IPS-11a (cell line): Measurements from ENCODE around the gene SORCS2.

Experiments used
- H3K4me3 ChIP-seq: one replicate; pipeline ENCODE4 v1.5.1; 2013; ENCODE audit warnings: low read depth, low read length, control low read depth

The SORCS2 gene

DNA sequence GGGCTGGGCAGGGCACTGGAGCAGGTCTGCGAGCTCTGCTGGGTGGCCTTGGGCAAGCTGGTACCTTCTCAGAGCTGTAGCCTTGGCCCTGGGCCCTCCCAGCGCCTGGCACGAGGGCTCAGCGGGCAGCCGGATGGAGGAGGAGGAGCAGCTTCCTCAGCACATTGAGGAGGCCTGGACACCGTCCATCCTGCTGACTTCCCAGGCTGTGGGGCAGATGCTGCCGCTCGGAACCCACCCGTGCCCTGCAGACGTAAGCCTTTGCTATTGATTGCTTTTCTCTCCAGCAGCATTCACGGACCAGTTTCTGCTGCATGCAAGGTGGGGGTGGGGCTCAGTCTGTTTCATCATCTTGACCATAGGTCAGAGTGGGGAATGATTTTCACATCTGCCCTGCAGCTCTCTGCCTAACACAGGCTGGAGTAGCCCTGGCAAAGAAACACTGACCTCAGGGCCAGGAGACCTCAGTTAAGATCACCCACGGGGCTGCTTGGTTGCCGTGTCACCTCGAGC, 323.1 kb downstream of the SORCS2 start:
- H3K4me3 ChIP-seq = no peak overlapping the region

DNA sequence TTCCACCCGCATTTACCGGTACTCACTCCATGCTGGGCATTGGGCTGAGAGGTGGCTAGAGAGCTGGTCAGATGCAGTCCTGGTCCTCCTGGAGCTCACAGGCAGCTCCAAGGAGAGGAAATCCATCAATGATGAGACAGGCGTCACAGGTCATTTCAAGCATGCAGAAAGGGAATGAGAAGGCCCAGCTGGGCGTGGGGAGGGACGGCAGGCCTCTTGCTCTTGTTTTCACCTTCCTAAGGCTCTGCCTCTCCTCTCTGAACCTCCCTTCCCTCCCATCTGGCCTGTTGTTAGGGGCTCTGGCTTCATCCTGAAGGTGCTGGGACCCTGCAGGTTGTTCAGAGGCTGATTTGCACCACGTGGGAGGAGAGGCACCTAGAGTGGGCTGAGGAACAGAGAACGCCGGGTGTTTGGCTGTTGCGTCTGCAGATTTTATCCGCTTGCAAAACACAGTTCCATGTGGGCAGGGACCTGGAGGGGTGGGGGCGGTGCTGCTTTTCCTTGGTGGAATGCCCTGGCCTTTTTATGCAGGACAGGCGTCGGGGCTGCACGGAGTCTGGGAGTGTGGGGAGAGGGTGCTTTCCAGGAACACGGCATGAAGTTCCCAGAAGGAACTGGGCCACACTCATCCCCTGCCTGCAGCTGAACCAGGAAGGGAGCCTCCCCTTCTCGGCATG, 323.9 kb downstream of the SORCS2 start:
- H3K4me3 ChIP-seq = no peak overlapping the region

DNA sequence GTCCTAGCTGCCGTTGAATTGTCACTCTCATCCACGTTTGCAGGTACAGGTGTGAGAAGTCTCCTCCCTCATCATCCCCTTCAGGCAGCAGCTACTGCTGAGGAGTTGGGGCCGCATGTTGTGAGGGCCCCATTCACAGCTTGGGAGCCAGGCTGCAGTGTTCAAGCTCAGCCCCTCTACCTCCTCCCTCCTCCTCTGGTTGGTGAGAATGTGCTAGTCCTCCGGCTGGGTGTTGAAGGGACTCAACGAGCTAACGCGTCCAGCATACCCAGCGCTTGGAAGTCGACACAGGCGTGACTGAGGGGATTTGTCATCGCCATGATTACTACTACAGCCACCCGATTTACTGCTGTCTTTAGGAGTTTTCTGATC, 324.4 kb downstream of the SORCS2 start:
- no peak overlapping the region for H3K4me3 ChIP-seq

DNA sequence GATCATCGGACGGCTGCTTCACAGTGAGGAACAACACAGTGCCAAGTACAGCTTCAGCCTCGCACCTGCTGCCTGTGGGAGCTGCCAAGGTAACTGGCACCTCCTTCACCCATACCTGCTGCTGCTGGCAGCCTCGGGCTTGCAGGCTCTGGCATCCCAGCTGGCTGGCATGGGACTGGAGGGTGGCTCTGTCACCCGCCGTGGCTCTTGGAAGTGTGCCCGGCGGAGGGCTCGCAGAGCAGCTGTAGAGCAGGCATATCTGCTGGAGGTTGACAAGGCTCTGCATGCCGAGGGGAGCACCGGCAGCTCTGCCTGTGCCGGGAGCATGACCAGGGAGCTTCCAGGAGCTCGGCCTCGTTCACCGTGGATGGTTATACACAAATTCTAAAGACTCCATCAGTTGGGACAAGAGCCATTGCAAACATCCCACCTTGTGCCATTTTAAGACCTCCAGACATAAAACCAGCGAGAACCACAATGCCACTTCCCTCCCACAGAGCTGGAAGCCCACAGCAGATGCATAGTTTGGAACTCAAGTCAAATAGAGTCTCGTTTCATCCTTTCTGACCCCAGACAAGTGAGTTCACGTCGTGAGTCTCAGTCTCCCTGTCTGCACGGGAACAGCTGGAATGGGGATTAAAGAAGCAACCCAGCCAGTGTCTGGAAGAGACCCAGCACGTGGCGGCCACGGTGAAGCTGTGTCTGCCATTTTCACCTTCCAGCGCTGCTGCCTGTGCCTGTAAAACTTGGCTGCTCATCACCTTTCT, 326.7 kb downstream of the SORCS2 start:
- H3K4me3 ChIP-seq = no peak overlapping the region

DNA sequence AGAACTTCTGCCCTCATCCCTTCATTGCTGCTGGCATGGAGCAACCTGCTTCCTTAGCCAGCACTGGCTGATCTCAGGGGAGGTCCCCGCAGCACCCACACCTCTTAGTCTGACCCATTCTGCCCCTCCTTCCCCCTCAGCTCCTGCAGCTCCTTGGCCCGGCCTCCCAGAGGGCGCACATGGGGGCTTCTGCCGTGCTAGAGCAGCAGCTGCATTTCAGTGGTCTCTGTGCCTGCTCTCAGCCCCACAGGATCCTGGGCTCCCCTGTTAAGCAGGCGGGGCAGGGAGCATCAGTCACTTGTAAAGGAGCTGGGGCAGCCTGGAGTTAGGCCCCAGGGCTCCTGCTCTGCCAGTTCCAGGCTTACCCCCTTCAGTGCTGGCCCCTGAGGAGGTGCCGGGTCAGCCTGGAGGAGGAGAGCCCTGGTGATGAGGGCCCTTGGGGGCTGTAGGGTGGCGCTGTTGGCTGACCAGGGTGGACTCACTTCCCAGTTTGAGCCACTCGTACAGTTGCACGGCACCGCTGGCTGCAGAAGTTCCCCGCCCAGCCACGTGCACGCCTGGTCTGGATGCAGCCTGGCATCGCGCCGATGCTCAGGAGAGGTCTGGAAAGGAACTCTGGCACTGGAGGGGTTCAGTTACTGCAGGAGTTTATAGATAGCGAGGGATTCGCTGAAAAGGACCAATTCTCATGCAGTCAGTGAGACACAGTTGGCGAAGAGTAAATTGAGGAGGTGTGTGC, 327.5 kb downstream of the SORCS2 start:
- H3K4me3 ChIP-seq = no peak overlapping the region

DNA sequence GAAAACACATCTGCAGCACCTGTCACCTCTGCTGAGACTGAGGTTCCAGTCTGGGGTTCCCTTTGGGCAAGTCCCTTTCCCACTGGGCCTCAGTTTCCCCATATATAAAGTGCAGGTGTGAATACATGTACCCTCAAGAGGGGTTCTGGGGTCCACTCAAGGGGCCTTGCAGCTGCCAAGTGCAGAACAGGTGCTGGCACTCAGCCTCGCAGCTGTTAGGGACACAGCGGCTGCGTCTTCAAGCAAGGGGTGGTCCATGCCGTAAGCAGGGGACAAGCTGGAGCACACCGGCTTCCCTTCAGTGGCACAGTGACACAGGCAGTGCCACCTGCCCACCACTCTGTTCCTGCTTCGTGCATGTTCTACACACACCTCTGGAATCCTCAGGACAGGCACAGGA, 329.3 kb downstream of the SORCS2 start:
- no peak overlapping the region for H3K4me3 ChIP-seq

DNA sequence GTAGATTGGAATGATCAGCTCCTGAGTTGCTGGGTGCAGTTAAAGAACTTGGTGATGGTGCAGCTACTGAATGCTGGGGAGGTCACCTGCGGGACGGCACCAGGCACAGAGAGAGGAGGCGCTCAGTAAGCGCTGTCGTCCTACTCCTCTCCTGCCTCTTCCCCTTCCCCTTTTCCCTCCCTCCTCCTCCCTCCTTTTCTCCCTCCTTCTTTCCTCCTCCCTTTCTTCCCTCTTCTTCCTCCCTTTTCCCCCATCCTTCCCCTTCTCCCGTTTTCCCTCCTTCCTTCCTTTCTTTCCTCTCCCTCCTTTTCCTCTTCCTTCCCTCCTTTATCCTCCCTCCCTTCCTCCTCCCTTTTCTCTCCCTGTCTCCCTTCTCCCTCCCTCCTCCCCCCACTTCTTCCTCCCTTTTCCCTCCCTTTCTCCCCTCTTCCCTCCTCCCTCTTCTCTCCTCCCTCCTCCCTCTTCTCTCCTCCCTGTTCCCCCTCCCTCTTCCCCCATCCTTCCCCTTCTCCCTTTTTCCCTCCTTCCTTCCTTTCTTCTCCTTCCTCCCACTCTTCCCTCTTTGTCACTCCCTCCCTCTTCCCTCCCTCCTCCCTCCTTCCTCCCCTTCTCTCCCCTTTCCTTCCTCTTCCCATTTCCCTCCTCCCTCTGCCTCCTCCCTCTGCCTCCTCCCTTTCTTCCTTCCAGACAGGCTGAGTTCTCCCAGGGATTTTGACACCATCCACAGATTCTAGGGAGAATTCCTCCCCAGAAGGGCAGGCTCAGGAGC, 330.3 kb downstream of the SORCS2 start:
- H3K4me3 ChIP-seq = no peak overlapping the region

DNA sequence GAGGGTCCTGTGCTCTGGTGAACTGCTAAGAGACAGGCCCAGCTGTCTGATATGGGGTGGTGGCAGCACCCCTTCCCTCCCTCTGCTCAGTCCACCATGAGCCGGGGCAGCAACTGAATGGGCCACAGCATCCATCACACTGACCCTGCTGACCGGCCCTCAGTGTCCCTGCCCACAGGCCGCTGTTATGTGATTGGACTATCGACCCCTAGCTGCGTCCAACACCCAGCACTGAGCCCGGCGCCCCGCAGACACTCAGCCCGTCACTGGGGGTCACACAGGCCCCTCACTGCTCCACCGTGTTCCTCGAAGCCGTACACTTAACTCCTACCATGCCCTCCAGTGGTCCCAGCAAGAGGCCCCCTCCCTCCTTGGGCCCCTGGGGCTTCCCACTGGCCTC, 331.2 kb downstream of the SORCS2 start:
- no peak overlapping the region for H3K4me3 ChIP-seq

DNA sequence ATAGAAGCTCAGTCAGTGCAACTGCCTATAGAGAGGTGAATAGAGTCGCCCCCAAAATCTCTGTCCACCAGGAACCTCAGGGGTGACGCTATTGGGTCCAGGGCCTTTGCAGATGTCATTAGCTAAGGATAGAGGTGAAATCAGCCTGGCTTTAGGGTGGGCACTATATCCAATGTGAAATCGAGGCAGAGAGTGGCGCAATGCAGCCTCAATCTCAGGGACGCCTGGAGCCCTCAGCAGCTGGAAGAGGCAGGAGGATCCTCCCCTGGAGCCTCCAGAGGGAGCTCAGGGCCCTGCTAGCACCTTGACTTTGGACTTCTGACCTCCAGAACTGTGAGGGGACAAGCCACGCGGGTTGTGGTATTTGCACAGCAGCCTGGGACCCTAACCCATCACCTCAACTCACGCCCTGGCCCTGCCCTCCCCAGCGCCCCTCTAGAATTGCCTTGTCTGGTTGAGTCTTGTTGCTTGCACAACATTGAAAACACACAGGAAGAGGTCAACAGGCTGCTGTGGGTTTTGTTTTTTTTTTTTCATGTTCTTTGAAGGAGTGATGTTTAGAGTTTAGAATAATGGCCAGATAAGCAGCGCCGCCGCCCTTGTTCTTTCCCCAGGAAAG, 331.8 kb downstream of the SORCS2 start:
- no peak overlapping the region for H3K4me3 ChIP-seq

DNA sequence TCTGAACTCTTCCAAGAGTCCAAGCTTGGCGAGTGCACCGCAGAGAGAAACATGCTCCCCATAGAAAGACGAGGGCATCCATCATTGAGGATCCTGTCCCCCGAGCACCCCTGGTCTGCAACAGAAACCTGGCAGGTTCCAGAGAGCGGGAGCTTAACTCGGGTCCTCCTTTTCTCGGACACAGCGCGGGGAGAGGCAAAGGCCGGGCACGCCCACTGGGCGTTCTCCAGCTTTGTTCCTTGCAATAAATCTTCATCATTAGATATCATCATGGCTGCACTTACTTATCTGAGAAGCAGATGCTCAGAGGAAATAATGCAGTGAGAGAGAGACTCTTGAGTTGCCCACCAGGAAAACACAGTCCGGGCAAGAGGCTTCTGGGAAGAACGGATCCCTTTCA, 332.5 kb downstream of the SORCS2 start:
- no peak overlapping the region for H3K4me3 ChIP-seq

DNA sequence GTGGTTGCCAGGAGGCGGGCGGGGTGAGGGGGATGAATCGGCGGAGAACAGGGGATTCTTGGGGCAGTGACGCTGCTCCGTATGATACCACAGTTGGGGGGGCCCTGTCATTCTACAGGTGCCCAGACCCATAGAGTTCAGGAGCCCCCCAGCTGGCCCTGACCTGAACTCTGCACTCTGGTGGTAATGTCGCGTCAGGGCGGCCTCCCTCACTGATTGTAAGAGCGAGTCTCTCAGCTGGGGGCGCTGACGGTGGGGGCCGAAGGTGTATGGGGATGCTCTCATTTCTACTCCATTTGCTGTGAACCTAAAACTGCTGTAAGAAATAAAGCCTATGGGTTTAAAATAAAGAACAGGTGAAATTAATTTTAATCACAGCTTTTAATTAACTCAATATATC, 334.2 kb downstream of the SORCS2 start:
- no peak overlapping the region for H3K4me3 ChIP-seq

DNA sequence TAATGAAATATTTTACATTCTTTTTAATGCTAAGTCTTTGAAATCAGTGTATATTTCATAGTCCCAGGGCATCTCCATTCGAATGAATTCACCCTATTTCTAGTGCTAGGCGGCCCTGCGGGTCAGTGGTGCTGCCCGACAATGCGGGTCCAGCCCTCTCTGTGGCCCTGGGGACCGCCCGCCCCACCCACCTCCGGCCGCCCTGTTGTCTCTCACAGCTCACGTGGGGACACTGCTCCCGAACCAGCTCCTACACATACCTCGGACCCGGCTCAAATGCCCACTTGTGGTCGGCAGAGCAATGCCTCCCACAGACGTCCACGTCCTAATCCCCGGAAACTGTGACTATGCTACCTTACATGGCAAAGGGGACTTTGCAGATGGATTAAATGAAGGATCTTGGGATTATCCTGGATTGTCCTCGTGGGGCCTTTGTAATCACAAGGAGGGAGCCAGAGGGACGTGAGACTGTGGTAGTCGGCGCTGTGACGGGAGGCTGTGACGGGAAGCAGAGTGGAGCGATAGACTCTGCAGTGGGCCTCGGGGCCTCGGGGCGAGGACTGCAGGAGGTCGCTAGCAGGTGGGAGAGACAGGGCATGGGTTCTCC, 334.7 kb downstream of the SORCS2 start:
- H3K4me3 ChIP-seq = no peak overlapping the region

DNA sequence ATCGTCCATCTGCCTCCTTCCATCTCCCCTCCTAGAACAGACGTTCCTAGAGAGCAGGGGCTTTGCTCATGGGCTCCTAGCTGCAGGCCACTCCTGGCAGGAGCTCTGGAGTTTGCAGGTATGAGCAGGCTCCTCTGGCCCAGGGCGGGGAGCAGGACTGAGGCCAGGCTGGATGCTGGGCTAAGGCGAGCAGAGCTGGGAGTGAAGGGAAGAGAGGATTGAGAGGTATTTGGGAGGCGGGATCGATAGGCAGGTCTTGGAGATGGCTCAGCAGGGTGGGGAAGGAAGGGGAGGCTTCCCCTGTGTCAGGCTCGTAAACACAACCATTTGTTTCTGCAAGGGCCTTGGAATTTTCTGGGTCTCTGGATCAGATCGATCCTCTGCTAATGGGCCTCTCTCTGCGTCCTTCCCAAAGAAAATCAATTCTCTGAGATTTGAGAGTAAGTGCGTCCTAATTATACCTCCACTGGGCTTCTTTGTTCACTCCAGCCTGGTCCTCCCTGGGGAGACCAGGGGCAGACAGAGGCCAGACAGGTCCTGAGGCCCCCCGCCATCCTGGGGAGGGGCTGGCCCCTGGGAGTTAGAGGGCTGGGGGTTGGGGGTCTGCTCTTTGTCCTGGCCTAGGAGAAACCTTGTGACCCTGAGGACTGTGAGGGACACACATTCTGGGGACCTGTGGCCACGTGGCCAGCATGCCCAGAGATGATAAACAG, 337.2 kb downstream of the SORCS2 start:
- no peak overlapping the region for H3K4me3 ChIP-seq

DNA sequence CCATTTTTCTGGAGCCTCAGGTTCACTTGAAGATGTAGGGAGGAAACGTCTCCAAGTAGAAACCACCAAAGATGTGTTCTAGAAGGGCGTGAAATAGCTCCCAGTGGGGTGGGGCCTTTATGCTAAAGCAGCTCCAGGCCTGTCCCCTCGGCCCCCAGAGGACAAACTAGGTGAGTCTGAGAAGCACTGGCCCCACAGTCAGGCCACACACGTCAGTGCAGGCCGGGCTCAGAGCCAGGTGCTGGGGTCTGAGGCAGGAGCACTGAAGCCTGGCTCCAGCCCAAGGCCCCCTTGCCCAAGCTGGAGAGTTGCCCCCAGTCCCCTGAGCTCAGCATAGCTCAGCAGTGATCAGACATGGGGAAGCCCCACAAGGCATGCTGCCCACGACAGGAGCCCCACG, 337.7 kb downstream of the SORCS2 start:
- H3K4me3 ChIP-seq = no peak overlapping the region

DNA sequence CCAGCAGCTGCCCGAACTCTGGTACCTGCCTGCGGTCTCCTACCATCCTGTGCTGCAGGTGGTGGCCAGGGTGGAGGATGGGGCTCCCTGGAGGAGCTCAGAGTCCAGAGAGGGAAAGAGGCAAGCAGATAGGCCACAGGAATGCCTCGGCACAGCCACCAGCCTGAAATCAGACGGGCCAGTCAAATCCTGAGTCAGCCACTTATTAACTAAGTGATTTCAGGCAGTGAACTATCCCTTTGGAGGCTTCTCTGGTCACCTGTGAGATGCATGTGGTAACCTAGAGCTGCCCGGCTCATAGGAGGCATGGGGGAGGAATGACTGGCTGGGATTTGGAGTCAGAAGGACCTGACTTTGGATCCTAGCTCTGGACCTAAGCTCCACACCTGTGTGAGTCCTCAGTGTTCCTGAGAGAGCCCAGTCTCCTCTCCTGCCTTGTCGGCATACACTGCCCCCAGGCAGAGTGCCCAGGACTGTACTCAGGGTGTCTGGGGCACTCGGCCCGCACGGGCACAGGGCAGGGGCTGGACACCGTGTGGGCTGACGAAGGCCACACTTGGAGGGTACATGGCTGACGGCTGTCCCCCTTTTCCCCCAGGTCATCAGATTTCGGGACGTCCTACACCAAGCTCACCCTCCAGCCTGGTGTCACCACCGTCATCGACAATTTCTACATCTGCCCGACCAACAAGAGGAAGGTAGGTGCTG, 338.7 kb downstream of the SORCS2 start:
- H3K4me3 ChIP-seq = no peak overlapping the region

DNA sequence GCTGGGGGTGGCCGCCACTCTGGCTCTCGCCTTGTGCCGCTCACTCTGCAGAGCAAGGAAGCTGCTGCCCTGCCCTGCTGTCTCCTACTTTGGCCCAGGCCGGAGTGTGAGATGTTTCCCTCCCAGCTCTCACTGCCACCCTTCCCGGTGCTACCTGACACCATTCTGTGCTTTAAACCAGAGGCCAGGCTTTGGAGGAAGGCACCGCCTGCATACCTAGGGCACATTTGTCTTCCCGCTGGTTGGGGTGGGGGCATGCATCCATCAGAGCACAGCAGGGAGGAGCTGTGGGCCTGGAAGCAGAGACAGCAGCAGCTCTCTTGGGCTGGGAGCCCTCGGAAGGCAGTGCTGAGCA, 339.3 kb downstream of the SORCS2 start:
- no peak overlapping the region for H3K4me3 ChIP-seq

DNA sequence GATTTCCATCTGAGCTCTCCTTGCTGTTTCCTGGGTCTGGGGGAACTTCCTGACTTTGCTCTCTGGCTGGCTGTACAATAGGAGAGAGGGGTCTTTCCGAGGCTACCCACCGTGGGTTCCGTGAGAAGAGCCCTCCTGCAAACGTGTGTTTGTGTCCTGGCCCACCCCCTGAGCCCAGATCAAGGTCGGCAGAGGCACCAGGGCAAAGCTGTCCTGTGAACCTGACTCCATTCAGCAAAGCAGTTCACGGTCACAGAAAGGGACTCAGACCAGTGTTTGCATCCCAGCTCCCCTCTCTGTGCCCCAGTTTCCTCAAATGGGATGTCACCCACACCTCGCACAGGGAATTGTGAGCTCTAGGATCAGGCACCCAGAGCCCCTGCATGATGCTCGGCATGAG, 339.7 kb downstream of the SORCS2 start:
- H3K4me3 ChIP-seq = no peak overlapping the region

DNA sequence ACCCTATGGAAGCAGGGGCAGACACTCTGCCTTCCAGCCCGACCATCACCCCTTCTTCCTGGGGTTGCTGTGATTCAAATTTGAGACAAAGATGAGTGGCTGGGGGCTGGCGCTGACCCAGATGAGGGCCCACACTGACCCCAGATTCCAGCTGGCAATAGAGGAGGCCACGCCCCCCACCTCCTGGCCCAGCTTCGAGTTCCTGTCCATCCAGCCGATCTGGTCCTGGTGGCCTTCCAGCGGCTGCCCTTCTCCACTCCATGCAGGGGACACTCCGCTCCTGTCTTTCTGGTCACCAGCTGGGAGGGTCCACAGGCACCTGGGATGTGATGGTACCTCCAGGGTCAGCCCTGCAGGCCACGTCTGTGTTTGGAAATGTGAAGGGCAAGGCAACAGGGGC, 340.9 kb downstream of the SORCS2 start:
- no peak overlapping the region for H3K4me3 ChIP-seq

DNA sequence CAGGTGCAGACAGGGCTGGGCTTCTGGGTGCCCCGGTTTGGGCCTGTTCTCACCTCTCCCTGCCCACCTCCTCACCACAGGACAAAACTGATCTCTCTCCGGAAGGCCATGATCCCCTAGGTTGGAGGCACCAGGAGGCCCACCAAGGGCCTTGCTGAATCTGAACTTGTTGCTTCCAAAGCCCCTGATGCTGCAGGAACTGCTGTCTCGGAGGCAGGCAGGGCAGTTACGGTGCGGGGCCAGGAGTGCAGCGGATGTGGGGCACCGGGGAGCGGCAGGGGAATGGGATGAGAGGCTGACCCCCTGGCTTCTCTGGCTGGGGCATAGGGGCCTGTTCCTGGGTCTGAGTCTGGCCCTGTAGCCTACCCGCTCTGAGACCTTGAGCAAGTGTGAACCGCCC, 342.8 kb downstream of the SORCS2 start:
- H3K4me3 ChIP-seq = no peak overlapping the region
